Spleen (tissue), 11 donors: Measurements from ENCODE around the gene RFX2. TPM values are rescaled to one million over a fixed set of nuclear protein-coding genes. Genes with fewer than 3 reads are reported as not detected.

Experiments
- DNase-seq: peaks from one replicate; pipeline ENCODE4 v3.0.0-alpha.2; 2020
- H3K27ac ChIP-seq, 8 donors: fragments of 200-600 bp; sonication (generic) in 7 of 8; 1 replicate in 4 of 8; 2 replicates in 4 of 8; pipeline versions ENCODE4 v1.5.0 to v1.8.0; 2016 to 2021; ENCODE audit warnings: inconsistent platforms in 4 of 8, mild to moderate bottlenecking in 4 of 8, moderate library complexity in 1 of 8
- H3K27me3 ChIP-seq, 7 donors: fragments of 200-600 bp; sonication (generic) in 6 of 7; replicated peaks in 1 of 7; 1 replicate in 4 of 7; 2 replicates in 3 of 7; pipeline versions ENCODE4 v1.5.0 to v1.8.0; 2016 to 2021; ENCODE audit warnings: inconsistent platforms in 3 of 7, mild to moderate bottlenecking in 1 of 7
- H3K36me3 ChIP-seq, 6 donors: fragments of 200-600 bp; sonication (generic) in 5 of 6; 1 replicate in 4 of 6; 2 replicates in 2 of 6; pipeline versions ENCODE4 v1.5.0 to v1.8.0; 2016 to 2021; ENCODE audit warnings: inconsistent platforms in 2 of 6
- H3K4me1 ChIP-seq, 6 donors: fragments of 200-600 bp; sonication (generic) in 5 of 6; 1 replicate in 3 of 6; 2 replicates in 3 of 6; pipeline versions ENCODE4 v1.5.0 to v1.8.0; 2016 to 2021; ENCODE audit warnings: inconsistent platforms in 3 of 6
- H3K4me3 ChIP-seq, 8 donors: fragments of 200-600 bp; sonication (generic) in 7 of 8; 1 replicate in 4 of 8; 2 replicates in 4 of 8; pipeline versions ENCODE4 v1.5.0 to v1.8.0; 2016 to 2021; ENCODE audit warnings: inconsistent platforms in 4 of 8, mild to moderate bottlenecking in 4 of 8, moderate library complexity in 2 of 8
- H3K9me3 ChIP-seq, 8 donors: fragments of 200-600 bp; sonication (generic) in 7 of 8; 1 replicate in 4 of 8; 2 replicates in 4 of 8; pipeline versions ENCODE4 v1.5.0 to v1.8.0; 2016 to 2021; ENCODE audit warnings: inconsistent platforms in 4 of 8
- POLR2A ChIP-seq, 3 donors: fragments of 450-650 bp; IDR thresholded peaks; one replicate each; pipeline ENCODE4 v1.5.1; 2017; ENCODE audit warnings: antibody characterized with exemption in 3 of 3, mild to moderate bottlenecking in 1 of 3
- POLR2AphosphoS5 ChIP-seq, 3 donors: sonication (generic); formaldehyde crosslinking; IDR thresholded peaks; one replicate each; pipeline ENCODE4 v1.5.1; 2017; ENCODE audit warnings: antibody characterized with exemption in 3 of 3
- WGBS, 5 donors: extraction: QIAGEN DNeasy Blood & Tissue Kit in 3 of 5; methylation state at CpG; one replicate each; pipeline versions ENCODE4 v1.1.5 to v1.1.7; 2013 to 2018; 5-methylcytosine and 5-hydroxymethylcytosine counted together
- intact Hi-C: fragments of 100-400 bp; cut with DNase I; formaldehyde crosslinking; loops from one replicate; pipeline ENCODE4 v1.15.0; 2023; ENCODE audit warnings: low total_unique reads
- polyA plus RNA-seq, 3 donors: library from polyadenylated mRNA; stranded (reverse); fragments of 200-250 nt; gene quantifications; one replicate each; pipeline ENCODE4 v1.2.1, GENCODE V29; 2013
- total RNA-seq, 7 donors: library from RNA; depleted of rRNA in 3 of 7; stranded (reverse); fragments of >200 nt in 3 of 7; fragmentation: NEBNext Ultra II Directional in 4 of 7; extraction: Animal tissue kit (Norgen Biotek cat#: 25700) in 4 of 7; gene quantifications; one replicate each; pipeline versions ENCODE4 v1.1.0 to v1.2.1, GENCODE V29; 2016 to 2021
- TF ChIP-seq, protein P1 (sequence below), 11 experiments: fragments of 200-600 bp in 7 of 11; fragments of 450-650 bp in 4 of 11; sonication (generic) in 4 of 11; IDR thresholded peaks in 8 of 11; conservative IDR thresholded peaks in 3 of 11; 1 replicate in 7 of 11; 2 replicates in 4 of 11; pipeline versions ENCODE4 v1.4.0 to v1.8.0; 2016 to 2021; ENCODE audit warnings: antibody characterized with exemption in 11 of 11, inconsistent platforms in 4 of 11, mild to moderate bottlenecking in 1 of 11
- donor health status: healthy with polysubstance abuse.
- donor health status: DM: no; HTN: no; CAD: no; lungs with moderate emphysema.
- donor health status: DM: no; HTN: no; CAD: no.
- donor health status: Bipolar disorder and iron deficiency.
- donor health status: healthy.
- donor health status: DM: no; HTN: no; CAD: no.
- donor health status: DM: yes; HTN: yes; CAD: no.

The RFX2 gene
- total and polyA plus RNA-seq, 10 donors = 1.1 to 15.8 (median 7.8) TPM

GRCh38 chr19:6020972-6021805 is 89.1 kb downstream of the RFX2 start:
- Histone ChIP-seq H3K27me3 (peaks cover 0 to 13% (median 0%) of the 10 kb centered on the region in 7 donors), H3K4me1 (peaks cover 0 to 12% (median 7%) of the 10 kb centered on the region in 6 donors), H3K4me3 (no peak overlapping the region), H3K27ac (no peak overlapping the region), H3K9me3 (no peaks in the 10 kb centered on the region), H3K36me3 (peaks cover 0 to 23% (median 0%) of the 10 kb centered on the region in 6 donors)
- peak; percentile 25 for DNase-seq
- TF ChIP-seq, protein P1, sequence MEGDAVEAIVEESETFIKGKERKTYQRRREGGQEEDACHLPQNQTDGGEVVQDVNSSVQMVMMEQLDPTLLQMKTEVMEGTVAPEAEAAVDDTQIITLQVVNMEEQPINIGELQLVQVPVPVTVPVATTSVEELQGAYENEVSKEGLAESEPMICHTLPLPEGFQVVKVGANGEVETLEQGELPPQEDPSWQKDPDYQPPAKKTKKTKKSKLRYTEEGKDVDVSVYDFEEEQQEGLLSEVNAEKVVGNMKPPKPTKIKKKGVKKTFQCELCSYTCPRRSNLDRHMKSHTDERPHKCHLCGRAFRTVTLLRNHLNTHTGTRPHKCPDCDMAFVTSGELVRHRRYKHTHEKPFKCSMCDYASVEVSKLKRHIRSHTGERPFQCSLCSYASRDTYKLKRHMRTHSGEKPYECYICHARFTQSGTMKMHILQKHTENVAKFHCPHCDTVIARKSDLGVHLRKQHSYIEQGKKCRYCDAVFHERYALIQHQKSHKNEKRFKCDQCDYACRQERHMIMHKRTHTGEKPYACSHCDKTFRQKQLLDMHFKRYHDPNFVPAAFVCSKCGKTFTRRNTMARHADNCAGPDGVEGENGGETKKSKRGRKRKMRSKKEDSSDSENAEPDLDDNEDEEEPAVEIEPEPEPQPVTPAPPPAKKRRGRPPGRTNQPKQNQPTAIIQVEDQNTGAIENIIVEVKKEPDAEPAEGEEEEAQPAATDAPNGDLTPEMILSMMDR (IDR thresholded peaks at IDR 0.05 in 8 of 11, conservative IDR thresholded peaks at IDR 0.05 in 3 of 11) = no peak
- no peak for TF ChIP-seq POLR2AphosphoS5 (IDR thresholded peaks at IDR 0.05)
- no peak for TF ChIP-seq POLR2A (IDR thresholded peaks at IDR 0.05)
- WGBS, 5 donors = 89 to 95% (median 93%) methylated on average over 22 of the region's 22 CpGs
- intact Hi-C loops = no loop called here

DNA sequence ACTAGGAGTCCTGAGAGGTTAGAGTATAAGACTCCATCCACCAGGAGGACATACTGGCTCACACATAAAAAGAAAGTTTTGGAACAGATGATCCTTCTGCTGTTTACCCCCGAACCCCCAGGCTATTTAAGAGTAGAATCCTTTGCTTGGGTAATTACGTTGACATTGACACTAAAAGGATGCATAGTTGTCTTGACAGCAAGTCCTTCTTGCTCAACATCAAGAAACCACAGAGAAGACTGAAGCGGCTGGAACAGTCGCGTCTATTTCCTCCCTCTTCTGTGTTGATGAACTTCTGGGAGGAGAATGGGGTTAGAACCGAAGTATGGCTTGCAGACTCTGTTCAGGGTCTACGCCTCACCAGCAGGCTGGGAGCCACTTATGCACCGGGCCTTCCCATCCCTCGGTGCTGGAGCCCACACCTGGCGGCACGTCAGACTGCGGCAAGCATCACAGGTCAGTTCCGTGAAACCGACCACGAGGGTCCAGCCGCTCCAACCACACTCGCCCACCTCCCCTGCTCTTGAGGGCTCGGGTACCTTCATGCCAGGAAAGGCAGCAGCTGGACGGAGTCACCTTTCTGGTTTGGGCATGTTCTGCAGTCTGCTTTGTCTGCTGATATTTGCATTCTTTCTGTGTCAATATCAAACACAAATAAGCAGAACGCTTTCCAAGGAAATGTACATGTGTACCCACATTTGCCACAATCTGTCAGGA is 90.0 kb downstream of the RFX2 start:
- no peaks in the 10 kb centered on the region for H3K9me3 ChIP-seq
- peaks cover 0 to 12% (median 7%) of the 10 kb centered on the region in 6 donors for H3K4me1 ChIP-seq
- H3K36me3 ChIP-seq = peaks cover 0 to 17% (median 0%) of the 10 kb centered on the region in 6 donors
- DNase-seq = peak; percentile 59
- no peak overlapping the region for H3K27ac ChIP-seq
- 68 to 76% (median 71%) methylated on average over 17 to 20 of the region's 20 CpGs for WGBS, 5 donors
- no peak overlapping the region for H3K4me3 ChIP-seq
- intact Hi-C loops = no loop called here
- peaks cover 0 to 13% (median 0%) of the 10 kb centered on the region in 7 donors for H3K27me3 ChIP-seq
- no peak for TF ChIP-seq POLR2A (IDR thresholded peaks at IDR 0.05)
- TF ChIP-seq POLR2AphosphoS5 (IDR thresholded peaks at IDR 0.05) = no peak
- TF ChIP-seq, protein P1 (IDR thresholded peaks at IDR 0.05 in 8 of 11, conservative IDR thresholded peaks at IDR 0.05 in 3 of 11) = no peak

- TF ChIP-seq POLR2AphosphoS5 (IDR thresholded peaks at IDR 0.05) (no peak), POLR2A (IDR thresholded peaks at IDR 0.05) (no peak)
- TF ChIP-seq, protein P1 (IDR thresholded peaks at IDR 0.05 in 8 of 11, conservative IDR thresholded peaks at IDR 0.05 in 3 of 11) = no peak
- Histone ChIP-seq H3K27ac (no peak overlapping the region), H3K27me3 (peaks cover 0 to 13% (median 0%) of the 10 kb centered on the region in 7 donors), H3K9me3 (no peaks in the 10 kb centered on the region), H3K4me1 (peaks cover 0 to 14% (median 7%) of the 10 kb centered on the region in 6 donors), H3K4me3 (no peak overlapping the region), H3K36me3 (peaks cover 0 to 4% (median 0%) of the 10 kb centered on the region in 6 donors)
- intact Hi-C loops = no loop called here
- 76 to 92% (median 78%) methylated on average over 6 to 10 of the region's 10 CpGs for WGBS, 5 donors
- DNase-seq = peak; percentile 46
Observed at GRCh38 chr19:6018786-6019185, 91.5 kb downstream of the RFX2 start.

DNA sequence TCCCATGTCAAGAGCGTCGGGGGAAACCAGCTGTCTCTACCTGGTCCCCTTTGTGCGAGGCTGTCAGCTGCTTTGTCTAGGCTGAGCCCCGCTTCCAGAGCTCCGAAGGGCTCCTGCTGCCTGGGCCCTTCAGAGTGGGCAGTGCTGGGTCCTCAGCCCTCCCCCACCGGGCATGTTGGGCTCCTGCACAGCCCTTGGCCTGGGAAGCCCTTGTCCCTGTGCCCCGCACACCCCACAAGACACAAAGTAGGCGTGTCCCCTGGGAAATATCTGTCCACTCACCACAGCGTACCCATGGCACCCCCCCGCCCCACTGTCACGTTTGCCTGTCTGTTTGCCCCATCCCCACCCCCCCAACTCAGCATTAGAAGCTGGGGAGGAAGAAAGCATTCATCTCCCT is 92.7 kb downstream of the RFX2 start:
- H3K36me3 ChIP-seq = no peaks in the 10 kb centered on the region
- TF ChIP-seq, protein P1 (IDR thresholded peaks at IDR 0.05 in 8 of 11, conservative IDR thresholded peaks at IDR 0.05 in 3 of 11) = no peak
- TF ChIP-seq POLR2AphosphoS5 (IDR thresholded peaks at IDR 0.05) (no peak), POLR2A (IDR thresholded peaks at IDR 0.05) (no peak)
- DNase-seq = peak; percentile 32
- H3K4me1 ChIP-seq = peaks cover 0 to 18% (median 6%) of the 10 kb centered on the region in 6 donors
- no peaks in the 10 kb centered on the region for H3K9me3 ChIP-seq
- H3K4me3 ChIP-seq = no peak overlapping the region
- peaks cover 0 to 12% (median 0%) of the 10 kb centered on the region in 7 donors for H3K27me3 ChIP-seq
- no peak overlapping the region for H3K27ac ChIP-seq
- intact Hi-C loops = no loop called here
- WGBS, 5 donors = 90 to 94% (median 93%) methylated on average over 11 of the region's 11 CpGs
